Upper lobe of left lung (tissue), 6 donors: ENCODE data around the gene ADCY2. TPM values are rescaled to one million over a fixed set of nuclear protein-coding genes. Genes with fewer than 3 reads are reported as not detected.

Source experiments
- ATAC-seq, 2 donors: fragments of 200-7000 bp; cut with Tn5 transposase; one replicate each; pipeline ENCODE4 v1.9.1; 2022; ENCODE audit warnings: mild to moderate bottlenecking in 2 of 2, moderate library complexity in 2 of 2; ENCODE audit not compliant: low FRiP score in 2 of 2
- DNase-seq, 2 donors: peaks; one replicate each; pipeline ENCODE4 v3.0.0-alpha.2; 2019 to 2020
- H3K27ac ChIP-seq, 4 donors: fragments of 200-600 bp; sonication (generic); one replicate each; pipeline ENCODE4 v1.5.1; 2016 to 2019
- H3K27me3 ChIP-seq, 4 donors: fragments of 200-600 bp; sonication (generic); one replicate each; pipeline ENCODE4 v1.5.1; 2017 to 2019
- H3K36me3 ChIP-seq, 4 donors: fragments of 200-600 bp; sonication (generic); one replicate each; pipeline ENCODE4 v1.5.1; 2016 to 2019
- H3K4me1 ChIP-seq, 4 donors: fragments of 200-600 bp; sonication (generic); one replicate each; pipeline ENCODE4 v1.5.1; 2018 to 2019
- H3K4me3 ChIP-seq, 4 donors: fragments of 200-600 bp; sonication (generic); one replicate each; pipeline ENCODE4 v1.5.1; 2017 to 2019; ENCODE audit warnings: mild to moderate bottlenecking in 2 of 4, moderate library complexity in 1 of 4
- H3K9me3 ChIP-seq, 4 donors: fragments of 200-600 bp; sonication (generic); one replicate each; pipeline ENCODE4 v1.5.1; 2018 to 2019
- CTCF ChIP-seq, 6 experiments: fragments of 450-650 bp in 4 of 6; fragments of 200-600 bp in 2 of 6; sonication (generic) in 2 of 6; IDR thresholded peaks; one replicate each; pipeline ENCODE4 v1.5.1; 2016 to 2019; ENCODE audit warnings: antibody characterized with exemption in 6 of 6
- EP300 ChIP-seq, 4 donors: sonication (generic); formaldehyde crosslinking; IDR thresholded peaks; one replicate each; pipeline ENCODE4 v1.5.1; 2017; ENCODE audit warnings: antibody characterized with exemption in 4 of 4, control low read depth in 2 of 4
- POLR2A ChIP-seq, 4 donors: fragments of 450-650 bp; IDR thresholded peaks; one replicate each; pipeline ENCODE4 v1.5.1; 2016 to 2017; ENCODE audit warnings: antibody characterized with exemption in 4 of 4, mild to moderate bottlenecking in 2 of 4
- POLR2AphosphoS5 ChIP-seq, 2 donors: sonication (generic); formaldehyde crosslinking; IDR thresholded peaks; one replicate each; pipeline ENCODE4 v1.5.1; 2017; ENCODE audit warnings: antibody characterized with exemption in 2 of 2
- WGBS, 2 donors: methylation state at CpG; one replicate each; pipeline ENCODE4 v1.1.5; 2017 to 2018; 5-methylcytosine and 5-hydroxymethylcytosine counted together
- total RNA-seq, 6 donors: library from RNA; depleted of rRNA in 4 of 6; stranded (reverse); fragments of >200 nt in 4 of 6; gene quantifications; one replicate each; pipeline versions ENCODE4 v1.1.0 to v1.2.1, GENCODE V29; 2016 to 2021
- donor health status: DM: no; HTN: no; CAD: no; lungs with moderate emphysema.
- donor health status: DM: no; HTN: yes; CAD: no; lungs with severe emphysema.

Gene ADCY2
- total RNA-seq, 6 donors from 2014 or later, result 0.20 to 2.4 (median 0.46) TPM; not detected in 1

DNA sequence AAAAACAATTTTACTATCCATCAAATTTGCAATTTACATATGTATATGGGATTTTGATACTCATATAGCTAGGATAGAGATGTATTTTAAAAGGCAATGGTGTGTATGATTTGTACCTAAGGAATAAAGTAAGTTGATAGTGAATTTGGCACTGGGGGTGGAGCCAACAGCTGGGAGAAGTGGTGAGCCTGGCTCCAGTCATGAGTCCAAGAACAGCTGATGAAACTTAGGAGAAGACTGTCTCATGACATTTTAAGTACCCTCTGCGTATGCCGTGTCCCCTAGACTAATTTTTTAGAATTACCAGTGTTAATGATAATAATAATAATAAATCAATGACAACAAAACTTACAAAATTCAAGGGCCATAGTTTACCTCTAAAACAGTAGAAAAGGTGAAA is 181.4 kb downstream of the ADCY2 start:
- TF ChIP-seq CTCF (IDR thresholded peaks at IDR 0.05) (no peak), POLR2A (IDR thresholded peaks at IDR 0.05) (no peak), EP300 (IDR thresholded peaks at IDR 0.05) (no peak), POLR2AphosphoS5 (IDR thresholded peaks at IDR 0.05) (no peak)
- Histone ChIP-seq H3K9me3 (no peaks in the 10 kb centered on the region), H3K4me1 (no peaks in the 10 kb centered on the region), H3K4me3 (no peak overlapping the region), H3K27me3 (no peaks in the 10 kb centered on the region), H3K36me3 (no peaks in the 10 kb centered on the region), H3K27ac (no peak overlapping the region)
- ATAC-seq (no peak), DNase-seq (no peak)
- WGBS, 2 donors, result 85 to 92% methylated on average over 2 of the region's 2 CpGs

- ATAC-seq, result no peak
- H3K4me1 ChIP-seq, result no peaks in the 10 kb centered on the region
- WGBS, 2 donors, result 53 to 57% methylated on average over 1 of the region's 1 CpG
- no peaks in the 10 kb centered on the region for H3K9me3 ChIP-seq
- H3K27ac ChIP-seq, result no peak overlapping the region
- no peaks in the 10 kb centered on the region for H3K36me3 ChIP-seq
- H3K4me3 ChIP-seq, result no peak overlapping the region
- H3K27me3 ChIP-seq, result no peaks in the 10 kb centered on the region
- TF ChIP-seq POLR2A (IDR thresholded peaks at IDR 0.05) (no peak), EP300 (IDR thresholded peaks at IDR 0.05) (no peak), CTCF (IDR thresholded peaks at IDR 0.05) (no peak), POLR2AphosphoS5 (IDR thresholded peaks at IDR 0.05) (no peak)
- DNase-seq, result no peak
Observed at GRCh38 chr5:7578071-7578470, 182.1 kb downstream of the ADCY2 start.

DNA sequence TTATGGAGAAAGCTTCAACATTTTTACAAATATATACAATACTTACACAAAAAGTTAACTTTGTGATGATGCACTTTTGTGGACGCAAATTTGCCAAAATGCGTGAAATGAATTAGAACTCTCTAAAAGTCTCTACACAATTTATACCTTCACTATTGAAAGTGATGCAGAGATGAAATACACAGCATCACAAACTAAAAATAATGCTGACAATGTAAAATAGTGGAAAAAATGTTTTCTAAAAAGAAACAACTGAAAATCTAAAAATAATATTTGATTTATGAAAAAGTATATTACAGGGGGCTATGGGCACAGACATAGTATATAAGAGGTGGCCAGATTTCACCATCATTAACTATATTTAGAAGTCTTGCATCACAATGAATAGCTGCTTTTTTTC is 188.8 kb downstream of the ADCY2 start:
- DNase-seq (no peak), ATAC-seq (no peak)
- Histone ChIP-seq H3K36me3 (no peaks in the 10 kb centered on the region), H3K27me3 (no peaks in the 10 kb centered on the region), H3K9me3 (no peaks in the 10 kb centered on the region), H3K4me1 (no peaks in the 10 kb centered on the region), H3K4me3 (no peak overlapping the region), H3K27ac (no peak overlapping the region)
- 88 to 95% methylated on average over 2 of the region's 2 CpGs for WGBS, 2 donors
- no peak for TF ChIP-seq POLR2A (IDR thresholded peaks at IDR 0.05)
- TF ChIP-seq EP300 (IDR thresholded peaks at IDR 0.05), result no peak
- no peak for TF ChIP-seq POLR2AphosphoS5 (IDR thresholded peaks at IDR 0.05)
- TF ChIP-seq CTCF (IDR thresholded peaks at IDR 0.05), result no peak

DNA sequence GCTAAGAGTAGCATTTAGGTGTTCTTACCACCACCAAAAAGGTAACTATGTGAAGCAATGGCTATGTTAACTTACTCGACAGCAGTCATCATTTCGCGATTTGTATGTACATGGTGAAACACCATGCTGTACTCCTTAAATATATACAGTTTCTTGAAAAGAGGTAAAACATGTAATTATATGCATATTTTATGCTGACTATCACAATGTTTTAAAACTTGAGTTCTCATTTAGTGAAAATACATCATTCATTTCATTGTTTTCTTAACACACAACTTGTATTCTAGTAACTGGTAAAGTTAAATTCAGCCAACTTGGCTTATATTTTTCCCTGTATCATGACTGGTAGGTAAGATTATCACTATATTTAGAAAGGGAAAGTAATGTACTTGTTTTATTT is 189.9 kb downstream of the ADCY2 start:
- no peak overlapping the region for H3K4me3 ChIP-seq
- no peak for ATAC-seq
- WGBS, 2 donors, result 98% methylated on average over 3 of the region's 3 CpGs

More for the DNA sequence above, 189.9 kb downstream of the ADCY2 start:
- H3K9me3 ChIP-seq, result no peaks in the 10 kb centered on the region
- no peaks in the 10 kb centered on the region for H3K4me1 ChIP-seq
- no peaks in the 10 kb centered on the region for H3K27me3 ChIP-seq
- no peak overlapping the region for H3K27ac ChIP-seq
- no peaks in the 10 kb centered on the region for H3K36me3 ChIP-seq
- TF ChIP-seq EP300 (IDR thresholded peaks at IDR 0.05) (no peak), CTCF (IDR thresholded peaks at IDR 0.05) (no peak), POLR2A (IDR thresholded peaks at IDR 0.05) (no peak), POLR2AphosphoS5 (IDR thresholded peaks at IDR 0.05) (no peak)
- no peak for DNase-seq
